Keratinocyte (primary cell): ENCODE data around the gene EXOC3L1.

Source experiments
- CTCF ChIP-seq, 3 experiments: IDR thresholded peaks in 1 of 3; conservative IDR thresholded peaks in 1 of 3; optimal IDR thresholded peaks in 1 of 3; 2 replicates in 2 of 3; 3 replicates in 1 of 3; pipeline versions ENCODE3 to v1.5.1; 2011; ENCODE audit warnings: low read length in 3 of 3, mild to moderate bottlenecking in 3 of 3, moderate library complexity in 2 of 3, control low read depth in 1 of 3, inconsistent platforms in 1 of 3; ENCODE audit not compliant: insufficient read depth in 2 of 3; ENCODE audit errors: extremely low read depth in 1 of 3
- EZH2 ChIP-seq: IDR thresholded peaks from one replicate; pipeline ENCODE4 v1.6.1; 2012; ENCODE audit warnings: inconsistent platforms, mild to moderate bottlenecking, low read length, moderate library complexity

GRCh38 chr16:67184453-67184994, 5.4 kb downstream of the EXOC3L1 start:
- TF ChIP-seq CTCF (optimal IDR thresholded peaks at IDR 0.05 in 1 of 3, IDR thresholded peaks at IDR 0.05 in 1 of 3, conservative IDR thresholded peaks at IDR 0.05 in 1 of 3; ENCODE audit: extremely low read depth in 1 of 3, insufficient read depth in 2 of 3, low read length in 3 of 3) = no peak
- no peak for TF ChIP-seq EZH2
